Stomach (tissue), 9 donors: Measurements from ENCODE around the gene ADAMTS16. TPM values are rescaled to one million over a fixed set of nuclear protein-coding genes. Genes with fewer than 3 reads are reported as not detected.

Source experiments
- DNase-seq, 2 donors: peaks; one replicate each; pipeline versions ENCODE4 v3.0.0 to v3.0.0-alpha.2; 2013 to 2019
- H3K27ac ChIP-seq, 5 donors: fragments of 200-600 bp in 4 of 5; sonication (generic) in 4 of 5; one replicate each; pipeline ENCODE4 v1.5.1; 2013 to 2019; ENCODE audit warnings: mild to moderate bottlenecking in 1 of 5, moderate library complexity in 1 of 5
- H3K27me3 ChIP-seq, 3 donors: fragments of 200-600 bp; sonication (generic); one replicate each; pipeline ENCODE4 v1.5.1; 2017 to 2019; ENCODE audit warnings: mixed run types in 1 of 3
- H3K36me3 ChIP-seq, 4 donors: fragments of 200-600 bp; sonication (generic); 1 replicate in 3 of 4; 2 replicates in 1 of 4; pipeline ENCODE4 v1.5.1; 2016 to 2019
- H3K4me1 ChIP-seq, 4 donors: fragments of 200-600 bp; sonication (generic); one replicate each; pipeline ENCODE4 v1.5.1; 2016 to 2019
- H3K4me3 ChIP-seq, 4 donors: fragments of 200-600 bp; sonication (generic) in 3 of 4; one replicate each; pipeline ENCODE4 v1.5.1; 2016 to 2019; ENCODE audit warnings: mild to moderate bottlenecking in 1 of 4
- H3K9me3 ChIP-seq, 4 donors: fragments of 200-600 bp; sonication (generic); one replicate each; pipeline ENCODE4 v1.5.1; 2016 to 2019
- EP300 ChIP-seq: sonication (generic); formaldehyde crosslinking; IDR thresholded peaks from one replicate; pipeline ENCODE4 v1.6.1; 2017; ENCODE audit warnings: antibody characterized with exemption
- POLR2A ChIP-seq, 4 donors: fragments of 450-650 bp; IDR thresholded peaks; one replicate each; pipeline ENCODE4 v1.6.1; 2016; ENCODE audit warnings: antibody characterized with exemption in 4 of 4, control low read depth in 2 of 4, mild to moderate bottlenecking in 1 of 4, moderate library complexity in 1 of 4
- POLR2AphosphoS5 ChIP-seq, 3 donors: sonication (generic); formaldehyde crosslinking; IDR thresholded peaks; one replicate each; pipeline ENCODE4 v1.6.1; 2016; ENCODE audit warnings: antibody characterized with exemption in 3 of 3
- WGBS, 5 donors: extraction: QIAGEN DNeasy Blood & Tissue Kit in 3 of 5; methylation state at CpG; one replicate each; pipeline versions ENCODE4 v1.1.5 to v1.1.7; 2013 to 2018; 5-methylcytosine and 5-hydroxymethylcytosine counted together
- intact Hi-C: fragments of 100-400 bp; cut with DNase I; formaldehyde crosslinking; loops from one replicate; pipeline ENCODE4 v1.15.1; 2023; ENCODE audit warnings: low total_unique reads
- polyA plus RNA-seq, 3 donors: library from polyadenylated mRNA; stranded (reverse); fragments of 200-250 nt; gene quantifications; one replicate each; pipeline ENCODE4 v1.2.3, GENCODE V29; 2013
- total RNA-seq, 5 donors: library from RNA; depleted of rRNA; stranded (reverse); fragments of >200 nt; gene quantifications; one replicate each; pipeline versions ENCODE4 v1.1.0 to v1.2.3, GENCODE V29; 2014 to 2016
- TF ChIP-seq, protein P1 (sequence below), 7 experiments: fragments of 450-650 bp in 4 of 7; fragments of 200-600 bp in 3 of 7; sonication (generic) in 3 of 7; IDR thresholded peaks; one replicate each; pipeline ENCODE4 v1.5.1; 2016 to 2019; ENCODE audit warnings: antibody characterized with exemption in 7 of 7, control low read depth in 2 of 7, mild to moderate bottlenecking in 1 of 7
- donor health status: healthy with polysubstance abuse.
- donor health status: Bipolar disorder and iron deficiency.
- donor health status: healthy.

The ADAMTS16 gene
- total and polyA plus RNA-seq, 8 donors: 0.29 to 12.7 TPM; not detected in 6

DNA sequence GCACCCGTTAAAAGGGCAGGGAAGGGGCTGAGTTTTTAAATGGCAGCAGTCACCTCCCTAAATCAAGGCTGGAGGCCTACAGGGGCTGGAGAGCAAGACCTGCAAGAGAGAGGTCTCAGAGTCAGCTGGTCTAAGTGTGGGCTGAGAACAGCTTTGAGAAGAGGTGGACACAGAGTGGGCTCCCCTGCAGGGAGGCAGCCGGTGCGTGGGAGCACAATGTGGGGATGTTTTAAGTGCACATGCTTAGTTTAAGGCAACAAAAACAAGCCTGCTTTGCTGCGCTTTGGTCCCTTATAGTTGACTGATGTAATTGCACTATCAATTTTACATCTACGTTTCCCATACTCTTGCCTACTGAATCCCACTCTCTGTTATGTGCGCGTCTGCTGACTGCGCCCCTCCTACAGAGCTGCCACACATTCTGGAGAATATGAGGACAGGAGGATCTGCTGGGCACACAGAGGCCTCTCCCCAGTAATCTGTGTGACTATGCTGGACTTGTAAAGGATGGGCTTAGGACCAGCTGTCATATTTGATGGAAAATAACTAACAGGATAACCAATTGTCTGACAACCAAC is 220.3 kb downstream of the ADAMTS16 start:
- Histone ChIP-seq H3K4me3 (no peak overlapping the region), H3K36me3 (no peaks in the 10 kb centered on the region), H3K27me3 (no peaks in the 10 kb centered on the region), H3K9me3 (no peaks in the 10 kb centered on the region), H3K27ac (no peak overlapping the region), H3K4me1 (no peaks in the 10 kb centered on the region)
- no peak for TF ChIP-seq EP300
- TF ChIP-seq, protein P1, sequence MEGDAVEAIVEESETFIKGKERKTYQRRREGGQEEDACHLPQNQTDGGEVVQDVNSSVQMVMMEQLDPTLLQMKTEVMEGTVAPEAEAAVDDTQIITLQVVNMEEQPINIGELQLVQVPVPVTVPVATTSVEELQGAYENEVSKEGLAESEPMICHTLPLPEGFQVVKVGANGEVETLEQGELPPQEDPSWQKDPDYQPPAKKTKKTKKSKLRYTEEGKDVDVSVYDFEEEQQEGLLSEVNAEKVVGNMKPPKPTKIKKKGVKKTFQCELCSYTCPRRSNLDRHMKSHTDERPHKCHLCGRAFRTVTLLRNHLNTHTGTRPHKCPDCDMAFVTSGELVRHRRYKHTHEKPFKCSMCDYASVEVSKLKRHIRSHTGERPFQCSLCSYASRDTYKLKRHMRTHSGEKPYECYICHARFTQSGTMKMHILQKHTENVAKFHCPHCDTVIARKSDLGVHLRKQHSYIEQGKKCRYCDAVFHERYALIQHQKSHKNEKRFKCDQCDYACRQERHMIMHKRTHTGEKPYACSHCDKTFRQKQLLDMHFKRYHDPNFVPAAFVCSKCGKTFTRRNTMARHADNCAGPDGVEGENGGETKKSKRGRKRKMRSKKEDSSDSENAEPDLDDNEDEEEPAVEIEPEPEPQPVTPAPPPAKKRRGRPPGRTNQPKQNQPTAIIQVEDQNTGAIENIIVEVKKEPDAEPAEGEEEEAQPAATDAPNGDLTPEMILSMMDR (IDR thresholded peaks at IDR 0.05): no peak
- no peak for TF ChIP-seq POLR2AphosphoS5 (IDR thresholded peaks at IDR 0.05)
- TF ChIP-seq POLR2A (IDR thresholded peaks at IDR 0.05): no peak
- no peak for DNase-seq
- WGBS, 5 donors: 87 to 90% (median 88%) methylated on average over 8 of the region's 8 CpGs
- intact Hi-C loops: no loop called here

DNA sequence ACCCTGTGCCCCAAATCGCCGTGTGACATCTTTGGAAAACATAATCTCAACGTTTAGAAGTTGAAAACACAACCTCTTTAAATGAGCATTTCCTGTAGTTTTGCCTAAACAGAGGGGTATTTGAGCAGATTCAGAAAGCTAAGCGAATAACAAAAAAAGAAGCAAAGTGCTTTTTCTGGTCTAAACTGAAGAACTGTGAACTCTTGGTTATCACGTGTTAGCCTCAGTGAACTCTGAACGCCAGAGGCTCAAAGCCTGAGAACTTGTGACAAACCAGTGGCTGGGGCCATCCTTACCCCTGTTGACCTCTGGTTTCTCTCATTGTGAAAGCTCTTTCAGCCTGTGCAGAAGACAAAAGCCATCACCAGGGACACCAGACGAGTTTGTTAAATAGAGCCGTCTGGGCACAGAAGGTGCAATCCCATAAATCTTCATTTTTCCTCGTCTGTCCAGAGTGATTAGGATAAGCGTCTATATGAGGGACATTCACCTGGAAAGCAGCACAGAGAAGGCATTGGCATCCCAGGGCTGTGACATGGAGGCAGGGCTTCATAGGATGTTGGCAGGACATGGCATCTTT is 220.9 kb downstream of the ADAMTS16 start:
- Histone ChIP-seq H3K4me3 (no peak overlapping the region), H3K27me3 (no peaks in the 10 kb centered on the region), H3K36me3 (no peaks in the 10 kb centered on the region), H3K27ac (no peak overlapping the region), H3K9me3 (no peaks in the 10 kb centered on the region), H3K4me1 (no peaks in the 10 kb centered on the region)
- DNase-seq: no peak
- TF ChIP-seq POLR2A (IDR thresholded peaks at IDR 0.05): no peak
- no peak for TF ChIP-seq POLR2AphosphoS5 (IDR thresholded peaks at IDR 0.05)
- 58 to 66% (median 60%) methylated on average over 10 of the region's 10 CpGs for WGBS, 5 donors
- intact Hi-C loops: no loop called here

DNA sequence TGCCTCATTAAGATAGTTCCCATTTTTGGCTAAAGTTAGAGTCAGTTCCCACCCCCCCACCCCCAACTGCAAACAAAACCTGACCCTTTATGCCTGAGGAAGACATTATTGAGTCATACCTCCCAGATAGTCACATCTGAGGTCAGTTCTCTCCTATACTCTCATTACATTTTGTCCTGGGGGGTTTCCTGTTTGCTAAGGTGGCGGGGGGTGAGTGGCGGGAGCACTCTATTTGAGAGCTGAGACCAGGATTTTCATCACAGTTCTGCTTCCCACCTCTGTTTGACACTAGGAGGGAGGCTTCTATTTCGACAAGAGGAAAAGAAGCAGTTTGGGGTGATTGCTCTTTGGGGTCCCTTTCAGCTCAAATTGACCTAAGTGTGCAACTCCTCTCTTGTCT is 222.9 kb downstream of the ADAMTS16 start:
- no peak for DNase-seq
- no peaks in the 10 kb centered on the region for H3K4me1 ChIP-seq
- no peak for TF ChIP-seq POLR2AphosphoS5 (IDR thresholded peaks at IDR 0.05)
- TF ChIP-seq, protein P1 (IDR thresholded peaks at IDR 0.05): no peak
- TF ChIP-seq EP300: no peak
- no peak for TF ChIP-seq POLR2A (IDR thresholded peaks at IDR 0.05)
- H3K4me3 ChIP-seq: no peak overlapping the region
- no peak overlapping the region for H3K27ac ChIP-seq
- H3K36me3 ChIP-seq: no peaks in the 10 kb centered on the region
- 84 to 86% (median 85%) methylated on average over 3 of the region's 3 CpGs for WGBS, 5 donors
- H3K9me3 ChIP-seq: no peaks in the 10 kb centered on the region
- intact Hi-C loops: no loop called here
- H3K27me3 ChIP-seq: no peaks in the 10 kb centered on the region

DNA sequence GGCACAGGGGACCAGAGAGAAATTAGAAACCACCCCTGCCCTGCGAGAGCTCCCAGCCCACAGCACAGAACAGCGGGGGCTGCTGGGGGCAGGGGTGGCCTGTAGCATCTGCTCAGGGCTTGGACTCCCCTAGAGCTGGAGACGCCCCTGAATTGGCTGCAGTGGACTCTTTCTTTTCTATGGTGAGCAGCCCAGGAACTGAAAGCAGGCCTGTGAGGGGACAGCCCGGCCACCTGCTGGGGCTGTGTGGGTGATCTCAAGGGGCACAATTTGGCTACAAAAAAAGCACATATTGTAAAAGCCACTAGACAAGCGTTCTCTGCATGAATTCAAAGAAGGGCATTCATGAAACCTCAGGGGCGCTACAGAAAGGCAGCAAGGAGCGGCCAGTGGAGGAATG is 224.8 kb downstream of the ADAMTS16 start:
- no peaks in the 10 kb centered on the region for H3K36me3 ChIP-seq
- DNase-seq: no peak
- H3K9me3 ChIP-seq: no peaks in the 10 kb centered on the region
- no peak overlapping the region for H3K27ac ChIP-seq
- H3K4me3 ChIP-seq: no peak overlapping the region
- no peaks in the 10 kb centered on the region for H3K4me1 ChIP-seq
- H3K27me3 ChIP-seq: no peaks in the 10 kb centered on the region
- TF ChIP-seq, protein P1 (IDR thresholded peaks at IDR 0.05): no peak
- TF ChIP-seq EP300 (no peak), POLR2AphosphoS5 (IDR thresholded peaks at IDR 0.05) (no peak)
- 87 to 94% (median 91%) methylated on average over 6 to 7 of the region's 7 CpGs for WGBS, 5 donors
- intact Hi-C loops: no loop called here

DNA sequence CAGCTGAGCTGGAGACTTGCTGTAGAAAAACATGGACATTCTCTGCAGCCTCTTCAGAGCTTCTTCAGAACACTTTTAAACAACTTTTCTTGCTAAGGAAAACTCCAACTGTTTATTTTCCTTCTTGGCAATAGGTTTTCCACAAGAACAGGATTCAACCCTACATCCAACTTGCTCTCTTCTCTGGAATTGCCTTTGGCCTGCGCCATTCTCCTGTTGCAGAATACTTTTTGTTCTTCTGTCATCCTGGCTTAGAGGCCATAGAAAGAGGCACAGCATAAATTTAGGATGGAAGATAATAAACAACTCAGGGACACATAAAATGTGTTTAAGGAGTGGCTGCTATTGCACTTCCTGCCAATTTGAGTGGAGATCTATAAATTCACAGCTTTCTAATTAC is 227.6 kb downstream of the ADAMTS16 start:
- no peaks in the 10 kb centered on the region for H3K4me1 ChIP-seq
- no peaks in the 10 kb centered on the region for H3K36me3 ChIP-seq
- intact Hi-C loops: no loop called here
- no peak overlapping the region for H3K4me3 ChIP-seq
- no peak for TF ChIP-seq POLR2A (IDR thresholded peaks at IDR 0.05)
- TF ChIP-seq POLR2AphosphoS5 (IDR thresholded peaks at IDR 0.05): no peak
- no peak for TF ChIP-seq EP300
- TF ChIP-seq, protein P1 (IDR thresholded peaks at IDR 0.05): no peak
- DNase-seq: no peak
- no peak overlapping the region for H3K27ac ChIP-seq
- WGBS, 5 donors: 76 to 93% (median 89%) methylated on average over 1 of the region's 1 CpG
- H3K9me3 ChIP-seq: no peaks in the 10 kb centered on the region
- no peaks in the 10 kb centered on the region for H3K27me3 ChIP-seq
